K562 (cell line): ENCODE data around the gene SLC66A2. TPM values are rescaled to one million over a fixed set of nuclear protein-coding genes. Genes with fewer than 3 reads are reported as not detected.
A peak's percentile ranks its signal among the peaks of the same experiment; 100 is the strongest.

Source experiments
- ATAC-seq: fragments of 200-7000 bp; cut with Tn5 transposase; 3 replicates; pipeline ENCODE4 v1.9.1; 2020; ENCODE audit warnings: moderate library complexity
- BruUV-seq: library from RNA; stranded (reverse); fragments of 400-500 nt; replicated peaks from 2 replicates; lab custom pipeline; 2021; lab: Mats Ljungman, UMichigan
- CTCF ChIA-PET: fragments of 300-600 bp; formaldehyde crosslinking; extraction: SDS; loops from one replicate; lab custom pipeline; 2021; ENCODE audit warnings: low intra/inter-chr PET ratio; lab: Yijun Ruan, JAX
- POLR2A ChIA-PET: fragments of 300-600, 350-650 bp; sonication (Branson Sonifier 250); formaldehyde crosslinking; extraction: SDS; loops from one replicate; lab custom pipeline; 2021; ENCODE audit warnings: antibody characterized with exemption, inconsistent platforms; lab: Yijun Ruan, JAX
- DNase-seq, 4 experiments: peaks; one replicate each; pipeline versions ENCODE4 v3.0.0 to v3.0.0-alpha.2; 2011 to 2018; ENCODE audit warnings: low spot score in 3 of 4, mixed read lengths in 3 of 4; ENCODE audit errors: extremely low read depth in 1 of 4
- FAIRE-seq: peaks from 2 replicates; lab custom pipeline; 2011; peaks lifted over from hg19 to GRCh38; lab: Jason Lieb, UNC
- H2AFZ ChIP-seq: 2 replicates; pipeline ENCODE4 v1.6.0; 2011; ENCODE audit warnings: low read depth, low read length, control low read depth, inconsistent platforms
- H3K27ac ChIP-seq: fragments of 200-600 bp; 3 replicates; pipeline ENCODE4 v1.8.0; 2011; ENCODE audit warnings: low read depth, mild to moderate bottlenecking, control low read depth, inconsistent platforms, low read length, moderate library complexity, mixed read lengths; ENCODE audit errors: extremely low read depth
- H3K27me3 ChIP-seq, 2 experiments: fragments of 300-600 bp in 1 of 2; 2 replicates in 1 of 2; 3 replicates in 1 of 2; pipeline versions ENCODE4 v1.6.0 to v1.8.0; 2011; ENCODE audit warnings: inconsistent platforms in 2 of 2, low read length in 2 of 2, mild to moderate bottlenecking in 1 of 2, mixed read lengths in 1 of 2, moderate library complexity in 1 of 2; ENCODE audit not compliant: control insufficient read depth in 2 of 2, insufficient read depth in 2 of 2
- H3K36me3 ChIP-seq: fragments of 300-600 bp; 3 replicates; pipeline ENCODE4 v1.8.0; 2011; ENCODE audit warnings: mild to moderate bottlenecking, low read length, inconsistent platforms; ENCODE audit not compliant: control insufficient read depth, insufficient read depth
- H3K4me1 ChIP-seq, 2 experiments: fragments of 200-600 bp in 1 of 2; replicated peaks in 1 of 2; 2 replicates in 1 of 2; 3 replicates in 1 of 2; pipeline versions ENCODE4 v1.5.1 to v1.8.0; 2011; ENCODE audit warnings: inconsistent platforms in 2 of 2, low read length in 2 of 2, mild to moderate bottlenecking in 1 of 2, mixed read lengths in 1 of 2, moderate library complexity in 1 of 2; ENCODE audit not compliant: control insufficient read depth in 2 of 2, insufficient read depth in 2 of 2
- H3K4me2 ChIP-seq: 2 replicates; pipeline ENCODE4 v1.6.1; 2011; ENCODE audit warnings: low read length, control low read depth, inconsistent platforms, mixed read lengths; ENCODE audit not compliant: insufficient read depth
- H3K4me3 ChIP-seq: fragments of 200-600 bp; sonication (generic), shearing (Covaris generic); 2 replicates; pipeline ENCODE4 v1.5.1; 2016; ENCODE audit warnings: control low read depth, inconsistent platforms
- H3K79me2 ChIP-seq: fragments of 200-600 bp; 3 replicates; pipeline ENCODE4 v1.8.0; 2011; ENCODE audit warnings: low read length, inconsistent platforms; ENCODE audit not compliant: control insufficient read depth, insufficient read depth
- H3K9ac ChIP-seq, 2 experiments: 2 replicates each; pipeline versions ENCODE4 v1.6.0 to v1.6.1; 2011; ENCODE audit warnings: low read depth in 2 of 2, low read length in 2 of 2, control low read depth in 1 of 2, inconsistent platforms in 1 of 2, mild to moderate bottlenecking in 1 of 2, mixed read lengths in 1 of 2; ENCODE audit not compliant: insufficient read depth in 1 of 2
- H3K9me1 ChIP-seq: one replicate; pipeline ENCODE4 v1.6.0; 2011; ENCODE audit warnings: inconsistent platforms, mild to moderate bottlenecking, low read length, moderate library complexity; ENCODE audit not compliant: control insufficient read depth, insufficient read depth
- H3K9me3 ChIP-seq: replicated peaks from 2 replicates; pipeline ENCODE4 v1.5.1; 2011; ENCODE audit warnings: low read depth, low read length, inconsistent platforms; ENCODE audit not compliant: control insufficient read depth, insufficient read depth
- H4K20me1 ChIP-seq: replicated peaks from 2 replicates; pipeline ENCODE4 v1.6.1; 2011; ENCODE audit warnings: low read length, inconsistent platforms, mixed read lengths; ENCODE audit not compliant: control insufficient read depth, insufficient read depth
- CBX3 ChIP-seq, 2 experiments: IDR thresholded peaks; 1 replicate in 1 of 2; 2 replicates in 1 of 2; pipeline ENCODE4 v1.6.1; 2012; ENCODE audit warnings: inconsistent platforms in 2 of 2, low read length in 2 of 2, borderline replicate concordance in 1 of 2, control low read depth in 1 of 2
- CBX8 ChIP-seq: fragments of 200-600 bp; sonication (generic); IDR thresholded peaks from 2 replicates; pipeline ENCODE4 v1.6.1; 2012; ENCODE audit warnings: borderline replicate concordance, mixed run types, low read depth, mild to moderate bottlenecking, moderate library complexity, mixed read lengths, low read length, control low read depth, inconsistent platforms; ENCODE audit not compliant: poor library complexity, severe bottlenecking; ENCODE audit errors: extremely low read depth
- CXXC5 ChIP-seq: fragments of 250-450 bp; sonication (Bioruptor Pico); IDR thresholded peaks from 2 replicates; pipeline ENCODE4 v1.8.0; 2022; ENCODE audit warnings: inconsistent platforms, mild to moderate bottlenecking, moderate library complexity
- NCOA6 ChIP-seq: fragments of 450-650 bp; IDR thresholded peaks from 2 replicates; pipeline ENCODE4 v1.6.1; 2017; ENCODE audit warnings: mild to moderate bottlenecking
- RBFOX2 ChIP-seq: fragments of 200-400 bp; formaldehyde crosslinking; IDR thresholded peaks from 2 replicates; pipeline ENCODE4 v1.6.1; 2017; ENCODE audit warnings: low read depth, mild to moderate bottlenecking, low read length, moderate library complexity
- ZNF143 ChIP-seq: sonication (generic); formaldehyde crosslinking; IDR thresholded peaks from 2 replicates; pipeline ENCODE4 v1.9.0; 2022; ENCODE audit warnings: mild to moderate bottlenecking, missing genetic modification reagents
- ZNF197 ChIP-seq: fragments of 200-800 bp; sonication (Bioruptor generic); IDR thresholded peaks from 2 replicates; pipeline ENCODE4 v1.6.1; 2016; ENCODE audit warnings: low read depth, missing genetic modification characterization, missing compliant biosample characterization
- ZNF324 ChIP-seq: fragments of 250-450 bp; sonication (Bioruptor Pico); IDR thresholded peaks from 2 replicates; pipeline ENCODE4 v1.4.0; 2020; ENCODE audit warnings: mild to moderate bottlenecking
- ZNF583 ChIP-seq: fragments of 250-450 bp; sonication (Bioruptor Pico); IDR thresholded peaks from 2 replicates; pipeline ENCODE4 v1.4.0; 2020
- WGBS: fragments of 100-300 bp; shearing (Covaris generic); methylation state at CpG from one replicate; pipeline ENCODE4 v1.1.6; 2016; ENCODE audit warnings: low coverage, mixed read lengths; ENCODE audit not compliant: insufficient coverage; ENCODE audit errors: missing lambda C conversion rate; 5-methylcytosine and 5-hydroxymethylcytosine counted together
- in situ Hi-C: fragments of 300-500 bp; cut with MboI; formaldehyde crosslinking; loops from 4 replicates; pipeline ENCODE4 v1.15.0; 2018; ENCODE audit warnings: inconsistent platforms, mixed read lengths
- intact Hi-C: fragments of 100-400 bp; cut with micrococcal nuclease; formaldehyde crosslinking; loops from 2 replicates; pipeline ENCODE4 v1.14.2; 2022
- polyA plus RNA-seq, 8 experiments: library from polyadenylated mRNA; depleted of rRNA in 4 of 8; stranded (reverse) in 5 of 8; unstranded in 3 of 8; fragments of >200 nt; fragmentation: Nextera tagmentation in 2 of 8; fragmentation: Illumina TruSeq in 1 of 8; extraction: Ambion mirVana in 2 of 8; extraction: Trizol in 1 of 8; gene quantifications; 2 replicates each; pipeline versions ENCODE4 v1.2.1 to v1.2.3, GENCODE V29; 2011 to 2014; ENCODE audit warnings: inconsistent platforms in 1 of 8, missing spikeins in 1 of 8
- total RNA-seq, 7 experiments: library from RNA; depleted of rRNA in 6 of 7; stranded (reverse); fragments of >200 nt in 6 of 7; fragmentation: Illumina TruSeq in 2 of 7; extraction: Trizol in 2 of 7; gene quantifications; 2 replicates each; pipeline versions ENCODE4 v1.2.1 to v1.2.3, GENCODE V29; 2011 to 2021; ENCODE audit warnings: low replicate concordance in 1 of 7
- TF ChIP-seq, protein P1 (sequence below): conservative IDR thresholded peaks from 2 replicates; pipeline ENCODE4 v1.6.1; 2011; ENCODE audit warnings: low read depth, mild to moderate bottlenecking, low read length; ENCODE audit not compliant: control insufficient read depth

SLC66A2 gene
- total and polyA plus RNA-seq, 9 of the 15 experiments (the other 6 are each of a cell fraction or from before 2014, with no cell fraction given), result 0.25 to 17.5 (median 5.6) TPM

DNA sequence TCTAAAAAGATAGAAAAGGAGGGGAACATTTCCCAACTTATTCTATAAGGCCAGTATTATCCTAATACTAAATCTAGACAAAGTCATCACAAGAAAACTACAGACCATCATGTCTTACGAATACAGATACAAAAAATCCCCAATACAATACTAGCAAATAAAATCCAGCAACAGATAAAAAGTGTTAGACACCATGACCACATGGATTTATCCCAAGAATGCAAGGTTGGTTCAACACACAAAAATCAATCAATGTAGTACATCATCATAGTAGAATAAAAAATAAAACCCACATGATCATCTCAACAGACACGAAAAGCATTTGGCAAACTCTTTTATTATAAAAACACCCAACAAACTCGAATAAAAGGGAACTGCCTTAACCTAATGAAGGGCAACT lies 18.5 kb downstream of the SLC66A2 start:
- no peaks in the 10 kb centered on the region for H3K9me1 ChIP-seq
- CTCF ChIA-PET, result no interaction called here
- no peaks in the 10 kb centered on the region for H3K27me3 ChIP-seq
- H3K79me2 ChIP-seq, result no peaks in the 10 kb centered on the region
- H2AFZ ChIP-seq, result no peak overlapping the region
- peaks cover 6% of the 10 kb centered on the region; the same call in 1 of the 2 replicates for H3K9me3 ChIP-seq
- FAIRE-seq (no peak), DNase-seq (no peak)
- H3K36me3 ChIP-seq, result peaks cover 3% of the 10 kb centered on the region; the same call in 1 of the 3 replicates
- no peaks in the 10 kb centered on the region for H4K20me1 ChIP-seq
- intact Hi-C loops (no loop called here), in situ Hi-C loops (no loop called here)
- no peak overlapping the region for H3K27ac ChIP-seq
- no peak overlapping the region for H3K4me2 ChIP-seq
- no peak overlapping the region for H3K9ac ChIP-seq
- no peak for TF ChIP-seq ZNF197
- no peak for TF ChIP-seq CXXC5 (CRISPR knock-in tag)
- no peak for TF ChIP-seq RBFOX2
- no peak for TF ChIP-seq ZNF583 (CRISPR knock-in tag)
- peak in 1 of 2 experiments; percentile 44; a peak in 1 of 3 replicates for TF ChIP-seq CBX3 (IDR thresholded peaks at IDR 0.05; ENCODE audit: borderline replicate concordance in 1 of 2, low read length in 2 of 2)
- TF ChIP-seq CBX8, result no peak
- peak; percentile 94 for TF ChIP-seq ZNF324 (CRISPR knock-in tag)
- TF ChIP-seq, protein P1, sequence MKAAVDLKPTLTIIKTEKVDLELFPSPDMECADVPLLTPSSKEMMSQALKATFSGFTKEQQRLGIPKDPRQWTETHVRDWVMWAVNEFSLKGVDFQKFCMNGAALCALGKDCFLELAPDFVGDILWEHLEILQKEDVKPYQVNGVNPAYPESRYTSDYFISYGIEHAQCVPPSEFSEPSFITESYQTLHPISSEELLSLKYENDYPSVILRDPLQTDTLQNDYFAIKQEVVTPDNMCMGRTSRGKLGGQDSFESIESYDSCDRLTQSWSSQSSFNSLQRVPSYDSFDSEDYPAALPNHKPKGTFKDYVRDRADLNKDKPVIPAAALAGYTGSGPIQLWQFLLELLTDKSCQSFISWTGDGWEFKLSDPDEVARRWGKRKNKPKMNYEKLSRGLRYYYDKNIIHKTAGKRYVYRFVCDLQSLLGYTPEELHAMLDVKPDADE, result no peak
- TF ChIP-seq ZNF143 (CRISPR knock-in tag), result no peak
- TF ChIP-seq NCOA6, result no peak
- TF ChIP-seq, all 486 proteins: peak for 2
- Histone ChIP-seq H3K4me1 (no peaks in the 10 kb centered on the region; a peak in 1 of 5 replicates), H3K4me3 (no peak overlapping the region)
- POLR2A ChIA-PET, result no interaction called here
- ATAC-seq, result no peak
- no TSS peak for BruUV-seq
- WGBS, result 13% methylated on average over 3 of the region's 3 CpGs
